GM19328 (cell line): ENCODE results near the gene MAML3.

Source experiments
- ATAC-seq: cut with Tn5 transposase; IDR thresholded peaks from one replicate; pipeline ENCODE4 v1.9.1; 2021; ENCODE audit warnings: mild to moderate bottlenecking, moderate library complexity; ENCODE audit not compliant: unreplicated experiment

Gene MAML3

GRCh38 chr4:139674875-139675550 is 479.0 kb downstream of the MAML3 start:
- no peak for ATAC-seq

GRCh38 chr4:139672732-139673131 is 481.3 kb downstream of the MAML3 start:
- ATAC-seq: no peak

- no peak for ATAC-seq
These were observed 481.8 kb downstream of the MAML3 start for GRCh38 chr4:139672215-139672614.

- ATAC-seq: no peak
These were observed 483.2 kb downstream of the MAML3 start for GRCh38 chr4:139670775-139671174.

GRCh38 chr4:139669890-139670289 is 484.1 kb downstream of the MAML3 start:
- ATAC-seq: no peak

- no peak for ATAC-seq
These were observed 484.6 kb downstream of the MAML3 start for GRCh38 chr4:139669335-139669734.

GRCh38 chr4:139668658-139669201 is 485.3 kb downstream of the MAML3 start:
- no peak for ATAC-seq

- ATAC-seq: no peak
These were observed 485.9 kb downstream of the MAML3 start for GRCh38 chr4:139668036-139668435.
